Astrocyte (in vitro differentiated cells and primary cell): ENCODE results near the gene YTHDF1. TPM values are rescaled to one million over a fixed set of nuclear protein-coding genes. Genes with fewer than 3 reads are reported as not detected.

Experiments used
- DNase-seq: peaks from one replicate; pipeline ENCODE4 v3.0.0-alpha.2; 2010; ENCODE audit warnings: low read depth
- FAIRE-seq: peaks from 2 replicates; lab custom pipeline; 2011; peaks lifted over from hg19 to GRCh38; lab: Jason Lieb, UNC
- H2AFZ ChIP-seq: 2 replicates; pipeline ENCODE4 v1.6.0; 2012; ENCODE audit warnings: low read depth, low read length, inconsistent platforms
- H3K27ac ChIP-seq: 2 replicates; pipeline ENCODE4 v1.5.1; 2011; ENCODE audit warnings: low read depth, low read length, inconsistent platforms
- H3K27me3 ChIP-seq: 2 replicates; pipeline ENCODE4 v1.6.0; 2011; ENCODE audit warnings: low read length, inconsistent platforms; ENCODE audit not compliant: insufficient read depth
- H3K36me3 ChIP-seq: 2 replicates; pipeline ENCODE4 v1.5.1; 2011; ENCODE audit warnings: low read length, inconsistent platforms; ENCODE audit not compliant: insufficient read depth
- H3K4me1 ChIP-seq: 2 replicates; pipeline ENCODE4 v1.5.1; 2011; ENCODE audit warnings: low read length, inconsistent platforms; ENCODE audit not compliant: insufficient read depth
- H3K4me2 ChIP-seq: 2 replicates; pipeline ENCODE4 v1.6.0; 2012; ENCODE audit warnings: low read length, inconsistent platforms
- H3K4me3 ChIP-seq: 2 replicates; pipeline ENCODE4 v1.5.1; 2011; ENCODE audit warnings: low read depth, mild to moderate bottlenecking, low read length, inconsistent platforms; ENCODE audit not compliant: insufficient read depth
- H3K79me2 ChIP-seq: 2 replicates; pipeline ENCODE4 v1.6.0; 2012; ENCODE audit warnings: mild to moderate bottlenecking, low read length, inconsistent platforms; ENCODE audit not compliant: insufficient read depth
- H3K9ac ChIP-seq: 2 replicates; pipeline ENCODE4 v1.6.0; 2012; ENCODE audit warnings: mild to moderate bottlenecking, low read length, inconsistent platforms
- H3K9me3 ChIP-seq: 2 replicates; pipeline ENCODE4 v1.5.1; 2012; ENCODE audit warnings: low read depth, mild to moderate bottlenecking, low read length, inconsistent platforms; ENCODE audit not compliant: insufficient read depth
- H4K20me1 ChIP-seq: 2 replicates; pipeline ENCODE4 v1.6.0; 2012; ENCODE audit warnings: low read length, inconsistent platforms; ENCODE audit not compliant: insufficient read depth
- H3K27ac Mint-ChIP-seq: one replicate; pipeline ENCODE4 v1.8.0; 2021; ENCODE audit warnings: mild to moderate bottlenecking, mixed read lengths; ENCODE audit not compliant: unreplicated experiment
- H3K27me3 Mint-ChIP-seq: one replicate; pipeline ENCODE4 v1.8.0; 2021; ENCODE audit warnings: low read depth, mixed read lengths; ENCODE audit not compliant: unreplicated experiment
- H3K36me3 Mint-ChIP-seq: one replicate; pipeline ENCODE4 v1.8.0; 2021; ENCODE audit warnings: low read depth, mixed read lengths; ENCODE audit not compliant: unreplicated experiment
- H3K4me1 Mint-ChIP-seq: one replicate; pipeline ENCODE4 v1.8.0; 2021; ENCODE audit warnings: low read depth, mixed read lengths; ENCODE audit not compliant: unreplicated experiment
- H3K4me3 Mint-ChIP-seq: one replicate; pipeline ENCODE4 v1.8.0; 2021; ENCODE audit warnings: mild to moderate bottlenecking, moderate library complexity, mixed read lengths; ENCODE audit not compliant: unreplicated experiment
- H3K9me3 Mint-ChIP-seq: one replicate; pipeline ENCODE4 v1.8.0; 2021; ENCODE audit warnings: mild to moderate bottlenecking, mixed read lengths; ENCODE audit not compliant: unreplicated experiment
- EZH2 ChIP-seq: IDR thresholded peaks from 2 replicates; pipeline ENCODE4 v1.6.1; 2012; ENCODE audit warnings: mild to moderate bottlenecking, low read length, inconsistent platforms; ENCODE audit not compliant: insufficient read depth
- total RNA-seq: library from RNA; stranded (reverse); gene quantifications from 2 replicates; pipeline ENCODE4 v1.2.1, GENCODE V29; 2021
- TF ChIP-seq, protein P1 (sequence below): IDR thresholded peaks from 2 replicates; pipeline ENCODE4 v1.5.1; 2011; ENCODE audit warnings: low read depth, mild to moderate bottlenecking, inconsistent platforms, low read length, moderate library complexity; ENCODE audit not compliant: insufficient read depth

YTHDF1 gene
- total RNA-seq, 1 donor from 2014 or later, result 107 TPM

DNA sequence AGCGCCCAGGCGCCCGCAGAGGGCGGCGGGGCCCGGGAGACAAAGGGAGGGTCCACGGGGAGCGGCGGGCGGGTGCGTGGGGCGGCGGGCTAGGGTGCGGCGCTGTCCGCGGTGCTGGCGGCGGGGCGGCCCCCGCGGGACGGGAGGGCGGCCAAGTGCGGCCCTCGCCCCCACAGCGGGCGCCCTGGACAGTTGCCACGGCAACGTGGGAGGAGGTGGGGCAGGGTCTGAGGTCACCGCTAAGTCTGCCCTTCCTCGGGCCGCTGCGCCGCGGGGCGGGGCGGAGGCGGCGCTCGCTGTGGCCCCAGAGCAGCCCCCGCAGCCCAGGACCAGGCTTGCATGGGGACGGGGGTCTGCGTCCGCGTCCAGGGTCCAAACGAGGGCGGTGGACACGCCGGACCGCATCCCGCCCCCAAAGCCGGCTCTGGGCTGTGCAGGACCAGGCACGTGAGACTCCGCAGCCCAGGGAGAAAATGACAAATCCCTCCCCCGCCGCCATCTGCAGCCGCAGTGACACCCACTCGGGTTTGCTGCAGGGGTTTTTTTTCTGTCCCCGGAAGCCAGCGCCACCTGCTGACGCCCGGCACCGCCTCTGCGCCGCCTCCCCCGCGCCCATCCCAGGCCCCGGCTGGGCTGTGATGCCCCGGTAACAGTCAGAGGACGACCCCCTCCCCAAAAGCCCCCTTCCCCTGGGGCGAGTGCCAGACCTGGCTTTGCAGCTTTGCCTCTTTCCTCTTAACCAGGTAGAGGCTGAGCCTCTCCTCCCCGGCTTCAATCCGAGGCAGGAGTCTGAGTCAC is 36.8 kb downstream of the YTHDF1 start:
- peak overlapping the region; percentile 22 for H3K4me2 ChIP-seq
- TF ChIP-seq, protein P1, sequence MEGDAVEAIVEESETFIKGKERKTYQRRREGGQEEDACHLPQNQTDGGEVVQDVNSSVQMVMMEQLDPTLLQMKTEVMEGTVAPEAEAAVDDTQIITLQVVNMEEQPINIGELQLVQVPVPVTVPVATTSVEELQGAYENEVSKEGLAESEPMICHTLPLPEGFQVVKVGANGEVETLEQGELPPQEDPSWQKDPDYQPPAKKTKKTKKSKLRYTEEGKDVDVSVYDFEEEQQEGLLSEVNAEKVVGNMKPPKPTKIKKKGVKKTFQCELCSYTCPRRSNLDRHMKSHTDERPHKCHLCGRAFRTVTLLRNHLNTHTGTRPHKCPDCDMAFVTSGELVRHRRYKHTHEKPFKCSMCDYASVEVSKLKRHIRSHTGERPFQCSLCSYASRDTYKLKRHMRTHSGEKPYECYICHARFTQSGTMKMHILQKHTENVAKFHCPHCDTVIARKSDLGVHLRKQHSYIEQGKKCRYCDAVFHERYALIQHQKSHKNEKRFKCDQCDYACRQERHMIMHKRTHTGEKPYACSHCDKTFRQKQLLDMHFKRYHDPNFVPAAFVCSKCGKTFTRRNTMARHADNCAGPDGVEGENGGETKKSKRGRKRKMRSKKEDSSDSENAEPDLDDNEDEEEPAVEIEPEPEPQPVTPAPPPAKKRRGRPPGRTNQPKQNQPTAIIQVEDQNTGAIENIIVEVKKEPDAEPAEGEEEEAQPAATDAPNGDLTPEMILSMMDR, result no peak
- TF ChIP-seq EZH2, result peak; percentile 91
- Mint-ChIP-seq H3K9me3 (peaks cover 1% of the 10 kb centered on the region), H3K4me3 (peak overlapping the region; percentile 76), H3K27ac (peak overlapping the region; percentile 41), H3K4me1 (peaks cover 6% of the 10 kb centered on the region), H3K27me3 (peaks cover 43% of the 10 kb centered on the region), H3K36me3 (peaks cover 1% of the 10 kb centered on the region)
- no peak for FAIRE-seq
- no peaks in the 10 kb centered on the region for H3K36me3 ChIP-seq
- DNase-seq, result no peak
- no peak overlapping the region for H2AFZ ChIP-seq
- no peaks in the 10 kb centered on the region for H3K9me3 ChIP-seq
- no peak overlapping the region for H3K9ac ChIP-seq
- H3K27me3 ChIP-seq, result peaks cover 40% of the 10 kb centered on the region
- H3K4me3 ChIP-seq, result no peak overlapping the region
- H3K79me2 ChIP-seq, result no peaks in the 10 kb centered on the region
- no peaks in the 10 kb centered on the region for H3K4me1 ChIP-seq
- no peak overlapping the region for H3K27ac ChIP-seq
- peaks cover 24% of the 10 kb centered on the region for H4K20me1 ChIP-seq

DNA sequence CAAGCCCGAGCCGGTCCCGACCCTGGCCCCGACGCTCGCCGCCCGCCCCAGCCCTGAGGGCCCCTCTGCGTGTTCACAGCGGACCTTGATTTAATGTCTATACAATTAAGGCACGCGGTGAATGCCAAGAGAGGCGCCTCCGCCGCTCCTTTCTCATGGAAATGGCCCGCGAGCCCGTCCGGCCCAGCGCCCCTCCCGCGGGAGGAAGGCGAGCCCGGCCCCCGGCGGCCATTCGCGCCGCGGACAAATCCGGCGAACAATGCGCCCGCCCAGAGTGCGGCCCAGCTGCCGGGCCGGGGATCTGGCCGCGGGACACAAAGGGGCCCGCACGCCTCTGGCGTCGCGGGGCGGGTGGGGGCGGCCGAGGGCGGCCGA is 37.5 kb downstream of the YTHDF1 start:
- no peak overlapping the region for H3K27ac Mint-ChIP-seq
- peaks cover 43% of the 10 kb centered on the region for H3K27me3 ChIP-seq
- H3K4me3 Mint-ChIP-seq, result no peak overlapping the region
- H3K36me3 ChIP-seq, result no peaks in the 10 kb centered on the region
- no peaks in the 10 kb centered on the region for H3K79me2 ChIP-seq
- peaks cover 37% of the 10 kb centered on the region for H3K27me3 Mint-ChIP-seq
- no peak overlapping the region for H3K4me3 ChIP-seq
- no peak overlapping the region for H3K27ac ChIP-seq
- peaks cover 1% of the 10 kb centered on the region for H3K36me3 Mint-ChIP-seq
- H4K20me1 ChIP-seq, result peaks cover 23% of the 10 kb centered on the region
- H2AFZ ChIP-seq, result no peak overlapping the region
- no peak overlapping the region for H3K9ac ChIP-seq
- H3K9me3 ChIP-seq, result no peaks in the 10 kb centered on the region
- no peak overlapping the region for H3K4me2 ChIP-seq
- peaks cover 6% of the 10 kb centered on the region for H3K4me1 Mint-ChIP-seq
- FAIRE-seq (no peak), DNase-seq (no peak)
- no peaks in the 10 kb centered on the region for H3K4me1 ChIP-seq
- TF ChIP-seq EZH2, result no peak
- TF ChIP-seq, protein P1, result no peak
- H3K9me3 Mint-ChIP-seq, result peaks cover 1% of the 10 kb centered on the region
